Measurements from ENCODE around the gene PAX5. TPM values are rescaled to one million over a fixed set of nuclear protein-coding genes. Genes with fewer than 3 reads are reported as not detected.

PAX5 gene
- total RNA-seq, 1 experiment from 2014 or later = 6.6 TPM

DNA sequence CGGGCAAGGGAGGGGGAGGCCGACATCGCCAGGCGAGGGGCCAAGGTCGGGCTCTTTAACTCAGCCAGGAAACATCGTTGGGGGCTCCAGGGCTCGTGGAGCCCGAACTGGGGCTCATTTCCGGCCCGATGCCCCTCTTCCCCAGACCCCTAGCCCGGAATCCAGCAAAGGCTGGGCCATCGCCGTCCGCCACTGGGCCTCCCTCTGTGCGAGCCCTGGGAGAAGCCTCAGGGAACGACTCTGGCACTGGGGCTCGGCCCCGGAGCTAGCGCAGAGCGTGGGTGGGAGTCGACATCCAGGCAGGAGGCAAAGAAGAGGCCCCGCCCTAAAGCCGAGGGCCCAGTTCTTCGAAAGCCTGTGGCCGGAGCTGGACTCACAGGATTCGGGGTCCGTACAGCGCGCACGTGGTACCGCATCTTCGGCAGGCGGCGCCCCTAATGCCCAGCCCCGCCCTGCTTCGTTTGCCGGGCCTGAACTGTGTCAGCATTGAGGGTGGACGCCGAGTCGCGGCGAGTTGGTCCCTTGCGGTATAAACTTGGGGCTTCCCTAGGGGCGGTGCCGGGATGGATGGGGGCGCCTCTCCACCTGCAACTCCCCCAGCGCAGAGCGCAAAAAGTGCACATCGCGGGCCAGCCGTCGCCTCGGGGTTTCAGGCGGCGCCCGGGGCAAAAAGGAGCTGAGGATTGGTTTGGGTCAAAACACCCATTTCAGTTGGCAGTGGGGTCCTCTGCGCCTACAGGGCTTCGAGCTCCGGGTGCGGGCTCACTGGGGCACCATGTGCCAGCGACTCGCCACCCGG lies 3.6 kb upstream of the PAX5 start (continued):
- TF ChIP-seq, protein P1, sequence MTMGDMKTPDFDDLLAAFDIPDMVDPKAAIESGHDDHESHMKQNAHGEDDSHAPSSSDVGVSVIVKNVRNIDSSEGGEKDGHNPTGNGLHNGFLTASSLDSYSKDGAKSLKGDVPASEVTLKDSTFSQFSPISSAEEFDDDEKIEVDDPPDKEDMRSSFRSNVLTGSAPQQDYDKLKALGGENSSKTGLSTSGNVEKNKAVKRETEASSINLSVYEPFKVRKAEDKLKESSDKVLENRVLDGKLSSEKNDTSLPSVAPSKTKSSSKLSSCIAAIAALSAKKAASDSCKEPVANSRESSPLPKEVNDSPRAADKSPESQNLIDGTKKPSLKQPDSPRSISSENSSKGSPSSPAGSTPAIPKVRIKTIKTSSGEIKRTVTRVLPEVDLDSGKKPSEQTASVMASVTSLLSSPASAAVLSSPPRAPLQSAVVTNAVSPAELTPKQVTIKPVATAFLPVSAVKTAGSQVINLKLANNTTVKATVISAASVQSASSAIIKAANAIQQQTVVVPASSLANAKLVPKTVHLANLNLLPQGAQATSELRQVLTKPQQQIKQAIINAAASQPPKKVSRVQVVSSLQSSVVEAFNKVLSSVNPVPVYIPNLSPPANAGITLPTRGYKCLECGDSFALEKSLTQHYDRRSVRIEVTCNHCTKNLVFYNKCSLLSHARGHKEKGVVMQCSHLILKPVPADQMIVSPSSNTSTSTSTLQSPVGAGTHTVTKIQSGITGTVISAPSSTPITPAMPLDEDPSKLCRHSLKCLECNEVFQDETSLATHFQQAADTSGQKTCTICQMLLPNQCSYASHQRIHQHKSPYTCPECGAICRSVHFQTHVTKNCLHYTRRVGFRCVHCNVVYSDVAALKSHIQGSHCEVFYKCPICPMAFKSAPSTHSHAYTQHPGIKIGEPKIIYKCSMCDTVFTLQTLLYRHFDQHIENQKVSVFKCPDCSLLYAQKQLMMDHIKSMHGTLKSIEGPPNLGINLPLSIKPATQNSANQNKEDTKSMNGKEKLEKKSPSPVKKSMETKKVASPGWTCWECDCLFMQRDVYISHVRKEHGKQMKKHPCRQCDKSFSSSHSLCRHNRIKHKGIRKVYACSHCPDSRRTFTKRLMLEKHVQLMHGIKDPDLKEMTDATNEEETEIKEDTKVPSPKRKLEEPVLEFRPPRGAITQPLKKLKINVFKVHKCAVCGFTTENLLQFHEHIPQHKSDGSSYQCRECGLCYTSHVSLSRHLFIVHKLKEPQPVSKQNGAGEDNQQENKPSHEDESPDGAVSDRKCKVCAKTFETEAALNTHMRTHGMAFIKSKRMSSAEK (CRISPR knock-in tag; IDR thresholded peaks at IDR 0.05; ENCODE audit: borderline replicate concordance) = no peak
- TF ChIP-seq TCF7 (CRISPR knock-in tag; IDR thresholded peaks at IDR 0.05; ENCODE audit: low read depth) = no peak; the same call in 1 of the 2 replicates

DNA sequence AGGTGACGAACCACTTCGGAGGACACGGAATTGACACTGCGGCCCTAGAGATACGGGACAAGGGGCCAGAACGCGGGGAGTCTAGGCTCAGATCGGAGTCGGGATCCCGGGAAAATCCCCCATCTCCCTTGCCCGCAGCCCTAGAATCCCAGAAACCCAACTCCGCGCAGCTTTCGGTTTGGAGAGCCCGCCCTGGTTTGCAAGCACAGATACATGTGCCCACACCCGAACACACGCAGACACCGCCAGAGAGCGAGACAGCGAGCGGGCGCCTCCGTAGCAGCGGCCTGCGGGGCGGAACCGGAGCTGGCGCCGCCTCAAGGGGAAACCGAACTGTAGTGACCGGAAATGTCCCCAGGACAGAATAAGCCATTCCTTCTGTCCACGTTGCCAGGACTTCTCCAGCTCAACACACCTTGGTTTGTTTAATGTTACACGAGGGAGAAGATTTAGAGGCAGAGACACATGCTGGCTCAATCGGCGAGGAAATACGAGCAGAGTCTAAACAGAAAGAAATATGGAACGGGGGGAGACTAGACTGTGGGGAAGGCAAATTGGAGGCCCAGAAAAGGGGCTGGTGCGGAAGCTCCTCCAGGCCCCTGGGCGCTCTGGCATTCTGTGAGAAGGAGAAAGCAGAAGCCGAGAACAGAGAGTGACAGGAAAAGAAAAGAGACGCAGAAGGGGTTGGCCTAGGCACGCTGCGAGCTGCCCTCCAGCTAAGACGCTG lies 2.9 kb upstream of the PAX5 start:
- H3K27me3 Mint-ChIP-seq (ENCODE audit: low read depth) = peaks cover 98% of the 10 kb centered on the region
- peak; percentile 59 for DNase-seq (ENCODE audit: low spot score)
- ChIA-PET CTCF (interaction anchor here (1.0 to 4.6 kb wide), 8 partner anchors 8 to 374 kb away, joined by 4 to 15 read pairs (median 5); partner anchors contain the start of gene ZCCHC7), POLR2A (interaction anchor here (0.6 to 1.4 kb wide), 3 partner anchors 8 to 1278 kb away, joined by 3 to 8 read pairs (median 3); no protein-coding TSS in a partner anchor)
- TF ChIP-seq ZNF671 (CRISPR knock-in tag; IDR thresholded peaks at IDR 0.05) (no peak), JAZF1 (CRISPR knock-in tag; IDR thresholded peaks at IDR 0.05) (no peak), TEAD4 (CRISPR knock-in tag; IDR thresholded peaks at IDR 0.05) (no peak), TP53 (CRISPR knock-in tag; IDR thresholded peaks at IDR 0.05) (peak; percentile 1; the same call in 1 of the 2 replicates), KAT7 (CRISPR knock-in tag; IDR thresholded peaks at IDR 0.05; ENCODE audit: borderline replicate concordance) (peak; percentile 14; the same call in 1 of the 2 replicates), TEAD1 (CRISPR knock-in tag; IDR thresholded peaks at IDR 0.05) (no peak), ZNF317 (CRISPR knock-in tag; IDR thresholded peaks at IDR 0.05; ENCODE audit: borderline replicate concordance, low read depth) (no peak), MYBL2 (CRISPR knock-in tag; IDR thresholded peaks at IDR 0.05) (no peak), ZNF219 (CRISPR knock-in tag; IDR thresholded peaks at IDR 0.05; ENCODE audit: borderline replicate concordance) (peak; percentile 49; the same call in 1 of the 2 replicates), NR3C1 (CRISPR knock-in tag; conservative IDR thresholded peaks at IDR 0.05; ENCODE audit: low read depth) (no peak), NFYB (CRISPR knock-in tag; conservative IDR thresholded peaks at IDR 0.05; ENCODE audit: low read depth) (no peak)
- TF ChIP-seq, protein P2, sequence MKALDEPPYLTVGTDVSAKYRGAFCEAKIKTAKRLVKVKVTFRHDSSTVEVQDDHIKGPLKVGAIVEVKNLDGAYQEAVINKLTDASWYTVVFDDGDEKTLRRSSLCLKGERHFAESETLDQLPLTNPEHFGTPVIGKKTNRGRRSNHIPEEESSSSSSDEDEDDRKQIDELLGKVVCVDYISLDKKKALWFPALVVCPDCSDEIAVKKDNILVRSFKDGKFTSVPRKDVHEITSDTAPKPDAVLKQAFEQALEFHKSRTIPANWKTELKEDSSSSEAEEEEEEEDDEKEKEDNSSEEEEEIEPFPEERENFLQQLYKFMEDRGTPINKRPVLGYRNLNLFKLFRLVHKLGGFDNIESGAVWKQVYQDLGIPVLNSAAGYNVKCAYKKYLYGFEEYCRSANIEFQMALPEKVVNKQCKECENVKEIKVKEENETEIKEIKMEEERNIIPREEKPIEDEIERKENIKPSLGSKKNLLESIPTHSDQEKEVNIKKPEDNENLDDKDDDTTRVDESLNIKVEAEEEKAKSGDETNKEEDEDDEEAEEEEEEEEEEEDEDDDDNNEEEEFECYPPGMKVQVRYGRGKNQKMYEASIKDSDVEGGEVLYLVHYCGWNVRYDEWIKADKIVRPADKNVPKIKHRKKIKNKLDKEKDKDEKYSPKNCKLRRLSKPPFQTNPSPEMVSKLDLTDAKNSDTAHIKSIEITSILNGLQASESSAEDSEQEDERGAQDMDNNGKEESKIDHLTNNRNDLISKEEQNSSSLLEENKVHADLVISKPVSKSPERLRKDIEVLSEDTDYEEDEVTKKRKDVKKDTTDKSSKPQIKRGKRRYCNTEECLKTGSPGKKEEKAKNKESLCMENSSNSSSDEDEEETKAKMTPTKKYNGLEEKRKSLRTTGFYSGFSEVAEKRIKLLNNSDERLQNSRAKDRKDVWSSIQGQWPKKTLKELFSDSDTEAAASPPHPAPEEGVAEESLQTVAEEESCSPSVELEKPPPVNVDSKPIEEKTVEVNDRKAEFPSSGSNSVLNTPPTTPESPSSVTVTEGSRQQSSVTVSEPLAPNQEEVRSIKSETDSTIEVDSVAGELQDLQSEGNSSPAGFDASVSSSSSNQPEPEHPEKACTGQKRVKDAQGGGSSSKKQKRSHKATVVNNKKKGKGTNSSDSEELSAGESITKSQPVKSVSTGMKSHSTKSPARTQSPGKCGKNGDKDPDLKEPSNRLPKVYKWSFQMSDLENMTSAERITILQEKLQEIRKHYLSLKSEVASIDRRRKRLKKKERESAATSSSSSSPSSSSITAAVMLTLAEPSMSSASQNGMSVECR (CRISPR knock-in tag; IDR thresholded peaks at IDR 0.05; ENCODE audit: borderline replicate concordance) = peak; percentile 65
- TF ChIP-seq, protein P3, sequence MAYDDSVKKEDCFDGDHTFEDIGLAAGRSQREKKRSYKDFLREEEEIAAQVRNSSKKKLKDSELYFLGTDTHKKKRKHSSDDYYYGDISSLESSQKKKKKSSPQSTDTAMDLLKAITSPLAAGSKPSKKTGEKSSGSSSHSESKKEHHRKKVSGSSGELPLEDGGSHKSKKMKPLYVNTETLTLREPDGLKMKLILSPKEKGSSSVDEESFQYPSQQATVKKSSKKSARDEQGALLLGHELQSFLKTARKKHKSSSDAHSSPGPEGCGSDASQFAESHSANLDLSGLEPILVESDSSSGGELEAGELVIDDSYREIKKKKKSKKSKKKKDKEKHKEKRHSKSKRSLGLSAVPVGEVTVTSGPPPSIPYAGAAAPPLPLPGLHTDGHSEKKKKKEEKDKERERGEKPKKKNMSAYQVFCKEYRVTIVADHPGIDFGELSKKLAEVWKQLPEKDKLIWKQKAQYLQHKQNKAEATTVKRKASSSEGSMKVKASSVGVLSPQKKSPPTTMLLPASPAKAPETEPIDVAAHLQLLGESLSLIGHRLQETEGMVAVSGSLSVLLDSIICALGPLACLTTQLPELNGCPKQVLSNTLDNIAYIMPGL (CRISPR knock-in tag; IDR thresholded peaks at IDR 0.05) = no peak
- TF ChIP-seq, protein P4, sequence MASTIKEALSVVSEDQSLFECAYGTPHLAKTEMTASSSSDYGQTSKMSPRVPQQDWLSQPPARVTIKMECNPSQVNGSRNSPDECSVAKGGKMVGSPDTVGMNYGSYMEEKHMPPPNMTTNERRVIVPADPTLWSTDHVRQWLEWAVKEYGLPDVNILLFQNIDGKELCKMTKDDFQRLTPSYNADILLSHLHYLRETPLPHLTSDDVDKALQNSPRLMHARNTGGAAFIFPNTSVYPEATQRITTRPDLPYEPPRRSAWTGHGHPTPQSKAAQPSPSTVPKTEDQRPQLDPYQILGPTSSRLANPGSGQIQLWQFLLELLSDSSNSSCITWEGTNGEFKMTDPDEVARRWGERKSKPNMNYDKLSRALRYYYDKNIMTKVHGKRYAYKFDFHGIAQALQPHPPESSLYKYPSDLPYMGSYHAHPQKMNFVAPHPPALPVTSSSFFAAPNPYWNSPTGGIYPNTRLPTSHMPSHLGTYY (CRISPR knock-in tag; IDR thresholded peaks at IDR 0.05) = no peak
- TF ChIP-seq, protein P5, sequence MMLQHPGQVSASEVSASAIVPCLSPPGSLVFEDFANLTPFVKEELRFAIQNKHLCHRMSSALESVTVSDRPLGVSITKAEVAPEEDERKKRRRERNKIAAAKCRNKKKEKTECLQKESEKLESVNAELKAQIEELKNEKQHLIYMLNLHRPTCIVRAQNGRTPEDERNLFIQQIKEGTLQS (CRISPR knock-in tag; conservative IDR thresholded peaks at IDR 0.05) = no peak
- TF ChIP-seq, protein P6, sequence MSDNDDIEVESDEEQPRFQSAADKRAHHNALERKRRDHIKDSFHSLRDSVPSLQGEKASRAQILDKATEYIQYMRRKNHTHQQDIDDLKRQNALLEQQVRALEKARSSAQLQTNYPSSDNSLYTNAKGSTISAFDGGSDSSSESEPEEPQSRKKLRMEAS (CRISPR knock-in tag; IDR thresholded peaks at IDR 0.05) = peak; percentile 44; the same call in 1 of the 2 replicates
- TF ChIP-seq, protein P7, sequence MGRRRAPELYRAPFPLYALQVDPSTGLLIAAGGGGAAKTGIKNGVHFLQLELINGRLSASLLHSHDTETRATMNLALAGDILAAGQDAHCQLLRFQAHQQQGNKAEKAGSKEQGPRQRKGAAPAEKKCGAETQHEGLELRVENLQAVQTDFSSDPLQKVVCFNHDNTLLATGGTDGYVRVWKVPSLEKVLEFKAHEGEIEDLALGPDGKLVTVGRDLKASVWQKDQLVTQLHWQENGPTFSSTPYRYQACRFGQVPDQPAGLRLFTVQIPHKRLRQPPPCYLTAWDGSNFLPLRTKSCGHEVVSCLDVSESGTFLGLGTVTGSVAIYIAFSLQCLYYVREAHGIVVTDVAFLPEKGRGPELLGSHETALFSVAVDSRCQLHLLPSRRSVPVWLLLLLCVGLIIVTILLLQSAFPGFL (CRISPR knock-in tag; IDR thresholded peaks at IDR 0.05; ENCODE audit: borderline replicate concordance) = no peak
- no peaks in the 10 kb centered on the region for H3K36me3 Mint-ChIP-seq
- H3K4me1 Mint-ChIP-seq = peaks cover 50% of the 10 kb centered on the region
- peak overlapping the region; percentile 74 for H3K4me3 Mint-ChIP-seq
- no peak overlapping the region for H3K27ac Mint-ChIP-seq
- H3K9me3 Mint-ChIP-seq = no peaks in the 10 kb centered on the region
- ATAC-seq = peak; percentile 22

Measured in WTC11 (cell line).